Measurements from ENCODE around the gene PHF14. TPM values are rescaled to one million over a fixed set of nuclear protein-coding genes. Genes with fewer than 3 reads are reported as not detected.
A peak's percentile ranks its signal among the peaks of the same experiment; 100 is the strongest.

PHF14 gene
- polyA plus RNA-seq, 3 donors: 4.8 to 7.4 (median 5.4) TPM

DNA sequence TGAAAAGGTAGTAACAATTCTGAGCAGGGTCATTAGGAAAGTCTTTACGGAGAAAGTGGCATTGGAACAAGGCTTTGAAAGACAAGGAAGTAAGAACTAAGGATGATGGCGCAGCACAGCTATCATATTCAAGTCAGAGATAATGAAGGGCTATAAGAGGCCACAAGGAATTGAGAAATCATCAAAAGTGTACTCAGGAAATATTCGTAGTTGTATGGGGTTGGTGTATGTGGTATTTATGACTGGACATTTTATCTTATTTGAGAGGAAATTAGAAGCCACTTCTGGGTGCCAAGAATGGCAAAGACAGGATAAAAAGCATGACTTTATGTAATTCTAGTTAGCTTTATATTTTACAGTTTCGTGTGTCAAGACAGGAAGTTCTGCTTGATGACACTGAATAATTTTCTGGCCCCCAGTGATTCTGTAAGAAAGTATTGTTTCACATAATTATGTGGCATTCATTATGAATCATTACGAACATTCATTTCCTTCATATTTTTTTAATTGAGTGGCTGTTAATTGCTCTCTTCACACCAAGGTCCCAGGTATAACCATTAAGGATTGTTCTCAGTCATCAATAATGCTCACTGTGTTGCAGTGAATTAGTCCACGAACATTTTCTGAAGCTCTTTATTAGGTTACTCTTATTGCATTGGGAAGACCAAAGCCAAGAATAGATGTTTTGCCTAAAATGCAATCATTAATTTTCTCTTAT lies 244.3 kb downstream of the PHF14 start:
- H3K36me3 Mint-ChIP-seq: no peaks in the 10 kb centered on the region
- H3K36me3 ChIP-seq (replicated peaks in 1 of 2; ENCODE audit: control insufficient read depth in 1 of 2, insufficient read depth in 2 of 2, low read length in 2 of 2): no peaks in the 10 kb centered on the region
- H3K4me3 ChIP-seq (replicated peaks in 1 of 3; ENCODE audit: low read depth in 2 of 3, low read length in 3 of 3): no peak overlapping the region
- peaks cover 8 to 9% of the 10 kb centered on the region in 2 donors for H3K9me3 ChIP-seq (replicated peaks in 1 of 2; ENCODE audit: control insufficient read depth in 1 of 2, insufficient read depth in 1 of 2, low read length in 2 of 2)
- WGBS (ENCODE audit: insufficient coverage): 62% methylated on average over 3 of the region's 6 CpGs
- TF ChIP-seq, protein P1, sequence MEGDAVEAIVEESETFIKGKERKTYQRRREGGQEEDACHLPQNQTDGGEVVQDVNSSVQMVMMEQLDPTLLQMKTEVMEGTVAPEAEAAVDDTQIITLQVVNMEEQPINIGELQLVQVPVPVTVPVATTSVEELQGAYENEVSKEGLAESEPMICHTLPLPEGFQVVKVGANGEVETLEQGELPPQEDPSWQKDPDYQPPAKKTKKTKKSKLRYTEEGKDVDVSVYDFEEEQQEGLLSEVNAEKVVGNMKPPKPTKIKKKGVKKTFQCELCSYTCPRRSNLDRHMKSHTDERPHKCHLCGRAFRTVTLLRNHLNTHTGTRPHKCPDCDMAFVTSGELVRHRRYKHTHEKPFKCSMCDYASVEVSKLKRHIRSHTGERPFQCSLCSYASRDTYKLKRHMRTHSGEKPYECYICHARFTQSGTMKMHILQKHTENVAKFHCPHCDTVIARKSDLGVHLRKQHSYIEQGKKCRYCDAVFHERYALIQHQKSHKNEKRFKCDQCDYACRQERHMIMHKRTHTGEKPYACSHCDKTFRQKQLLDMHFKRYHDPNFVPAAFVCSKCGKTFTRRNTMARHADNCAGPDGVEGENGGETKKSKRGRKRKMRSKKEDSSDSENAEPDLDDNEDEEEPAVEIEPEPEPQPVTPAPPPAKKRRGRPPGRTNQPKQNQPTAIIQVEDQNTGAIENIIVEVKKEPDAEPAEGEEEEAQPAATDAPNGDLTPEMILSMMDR (IDR thresholded peaks at IDR 0.05): no peak
- intact Hi-C loops (cut with micrococcal nuclease): no loop called here
- peaks cover 54% of the 10 kb centered on the region for H3K4me1 Mint-ChIP-seq
- peaks cover 24 to 34% of the 10 kb centered on the region in 2 donors for H3K4me1 ChIP-seq (ENCODE audit: control insufficient read depth in 1 of 2, insufficient read depth in 2 of 2, low read length in 2 of 2)
- no peak overlapping the region for H3K27ac ChIP-seq (ENCODE audit: low read depth in 1 of 2, low read length in 2 of 2)
- no peaks in the 10 kb centered on the region for H3K27me3 ChIP-seq (ENCODE audit: control insufficient read depth in 2 of 2, insufficient read depth in 2 of 2, low read length in 2 of 2)
- no peak overlapping the region for H2AFZ ChIP-seq (ENCODE audit: insufficient read depth, low read depth, low read length, poor library complexity, severe bottlenecking)
- no peak for DNase-seq
- H4K20me1 ChIP-seq (ENCODE audit: insufficient read depth, low read length): no peaks in the 10 kb centered on the region
- peaks cover 0 to 2% (median 0%) of the 10 kb centered on the region in 3 donors for H3K27me3 Mint-ChIP-seq (ENCODE audit: low read depth in 3 of 3)
- H3K4me2 ChIP-seq (replicated peaks; ENCODE audit: extremely low read depth, low read length, poor library complexity, severe bottlenecking): no peak overlapping the region
- H3K27ac Mint-ChIP-seq: peak overlapping the region in 2 of 7 donors; percentile 9 to 19
- peaks cover 2 to 18% (median 13%) of the 10 kb centered on the region in 7 donors for H3K9me3 Mint-ChIP-seq
- no peak overlapping the region for H3K4me3 Mint-ChIP-seq
- H3K79me2 ChIP-seq (ENCODE audit: insufficient read depth, low read length): no peaks in the 10 kb centered on the region
- H3K9ac ChIP-seq (ENCODE audit: insufficient read depth, low read length, poor library complexity, severe bottlenecking): no peak overlapping the region

Measured in CD14-positive monocyte (primary cell).